ENCODE measurements around the gene PCOLCE2. TPM values are rescaled to one million over a fixed set of nuclear protein-coding genes. Genes with fewer than 3 reads are reported as not detected.

Gene PCOLCE2
- total and polyA plus RNA-seq, 2 of the 8 experiments (the other 6 are each of a cell fraction or from before 2014, with no cell fraction given), result 11.1 to 12.6 TPM

GRCh38 chr3:142802891-142803290 is 86.0 kb downstream of the PCOLCE2 start:
- H2BK12ac ChIP-seq (ENCODE audit: low read depth, low read length), result no peak overlapping the region
- no peak overlapping the region for H4K91ac ChIP-seq (replicated peaks; ENCODE audit: insufficient read length, low read length)
- FAIRE-seq (peak; percentile 13), DNase-seq (ENCODE audit: low read depth in 1 of 2, low spot score in 2 of 2) (no peak)
- no peaks in the 10 kb centered on the region for H3K79me2 ChIP-seq (ENCODE audit: control insufficient read depth in 1 of 2, insufficient read depth in 2 of 2, low read length in 2 of 2)
- TF ChIP-seq BACH1 (IDR thresholded peaks at IDR 0.05; ENCODE audit: low read length), result no peak
- TF ChIP-seq CHD1 (IDR thresholded peaks at IDR 0.05; ENCODE audit: low read depth, low read length), result no peak
- no peak for TF ChIP-seq ASH2L (IDR thresholded peaks at IDR 0.05; ENCODE audit: low read length)
- no peak for TF ChIP-seq SAP30 (IDR thresholded peaks at IDR 0.05; ENCODE audit: insufficient read depth, insufficient replicate concordance, low read length)
- TF ChIP-seq SP4 (IDR thresholded peaks at IDR 0.05; ENCODE audit: low read length), result no peak
- no peak for TF ChIP-seq POLR2A (IDR thresholded peaks at IDR 0.05; ENCODE audit: control extremely low read depth in 1 of 2, low read depth in 2 of 2, low read length in 2 of 2)
- H4K8ac ChIP-seq (ENCODE audit: extremely low read depth, insufficient read depth, low read length), result no peak overlapping the region
- no peaks in the 10 kb centered on the region for H3K79me1 ChIP-seq (ENCODE audit: low read depth, low read length)
- no peaks in the 10 kb centered on the region for H3K9me3 ChIP-seq (ENCODE audit: insufficient read depth in 2 of 2, low read depth in 1 of 2, low read length in 1 of 2)
- no peaks in the 10 kb centered on the region; the same call in 1 of the 2 replicates for H3K23me2 ChIP-seq (ENCODE audit: low read depth, low read length)
- no peaks in the 10 kb centered on the region; a peak in 1 of 7 replicates for H3K4me1 ChIP-seq (replicated peaks in 1 of 4; ENCODE audit: control insufficient read depth in 3 of 4, insufficient read depth in 4 of 4, low read length in 3 of 4)
- no peak overlapping the region for H2BK5ac ChIP-seq (ENCODE audit: low read depth, low read length)
- no peak overlapping the region for H4K5ac ChIP-seq (ENCODE audit: insufficient read length, low read depth, low read length)
- no peak overlapping the region for H3K27ac ChIP-seq (ENCODE audit: low read depth, low read length)
- H3K4me3 ChIP-seq (ENCODE audit: extremely low read depth in 1 of 4, insufficient read depth in 2 of 4, low read depth in 3 of 4, low read length in 4 of 4), result no peak overlapping the region
- H2BK20ac ChIP-seq (ENCODE audit: low read length), result no peak overlapping the region
- H3K18ac ChIP-seq (ENCODE audit: extremely low read depth, low read length), result no peak overlapping the region
- ChIA-PET CTCF (ENCODE audit: partially characterized antibody) (interaction anchor here (0.6 to 3.6 kb wide), 2 partner anchors 25 to 86 kb away, joined by 3 to 11 read pairs; no protein-coding TSS in a partner anchor), POLR2A (ENCODE audit: partially characterized antibody) (no interaction called here)
- no peak overlapping the region for H3K9ac ChIP-seq (replicated peaks in 1 of 4; ENCODE audit: extremely low read depth in 1 of 4, low read depth in 3 of 4, low read length in 3 of 4)
- no peak overlapping the region for H2AFZ ChIP-seq (ENCODE audit: low read length)
- no peak overlapping the region for H3K4me2 ChIP-seq (ENCODE audit: insufficient read depth in 1 of 2, low read depth in 2 of 2, low read length in 2 of 2)
- no peak overlapping the region for H2BK120ac ChIP-seq (replicated peaks; ENCODE audit: low read depth, low read length)
- H3K23ac ChIP-seq (ENCODE audit: insufficient read length), result no peak overlapping the region
- H3K36me3 ChIP-seq (ENCODE audit: control insufficient read depth in 2 of 4, insufficient read depth in 4 of 4, low read length in 3 of 4), result peaks cover 0 to 5% (median 2%) of the 10 kb centered on the region in 4 experiments; a peak in 2 of 8 replicates
- no peak overlapping the region for H3K56ac ChIP-seq (replicated peaks; ENCODE audit: insufficient read length, low read depth, low read length)
- no peak overlapping the region for H3K4ac ChIP-seq (replicated peaks; ENCODE audit: insufficient read length, low read depth, low read length)
- H4K20me1 ChIP-seq (replicated peaks in 1 of 2; ENCODE audit: control insufficient read depth in 1 of 2, insufficient read depth in 2 of 2, low read length in 2 of 2), result no peaks in the 10 kb centered on the region
- 92% methylated on average over 1 of the region's 1 CpG; no CpG with 5 or more reads in 1 of the 2 experiments for WGBS, 2 experiments (ENCODE audit: extremely low coverage in 1 of 2, insufficient coverage in 1 of 2, insufficient read length in 1 of 2, insufficient replicate concordance in 2 of 2, low coverage in 1 of 2, low lambda C conversion rate in 2 of 2, missing lambda C conversion rate in 1 of 2)
- H3K14ac ChIP-seq (ENCODE audit: insufficient read length), result no peak overlapping the region
- H2AK5ac ChIP-seq (ENCODE audit: low read depth, low read length), result no peak overlapping the region
- H3K27me3 ChIP-seq (replicated peaks in 1 of 4; ENCODE audit: control insufficient read depth in 3 of 4, extremely low read depth in 1 of 4, insufficient read depth in 3 of 4, low read length in 3 of 4), result no peaks in the 10 kb centered on the region
- H2BK15ac ChIP-seq (ENCODE audit: low read length), result no peak overlapping the region

All from H1 (cell line).